Left colon (tissue), 2 donors: ENCODE measurements around the gene GTPBP8. TPM values are rescaled to one million over a fixed set of nuclear protein-coding genes. Genes with fewer than 3 reads are reported as not detected.

Experiments used
- ATAC-seq: fragments of 200-7000 bp; cut with Tn5 transposase; one replicate; pipeline ENCODE4 v1.9.1; 2020; ENCODE audit warnings: mild to moderate bottlenecking, moderate library complexity
- DNase-seq, 2 donors: peaks; one replicate each; pipeline ENCODE4 v3.0.0-alpha.2; 2020
- intact Hi-C, 2 donors: fragments of 100-400 bp; cut with DNase I in 1 of 2; cut with micrococcal nuclease in 1 of 2; formaldehyde crosslinking; loops; one replicate each; pipeline versions ENCODE4 v1.11.2 to v1.14.0; 2022; cut with DNase I, micrococcal nuclease
- long read RNA-seq: library from polyadenylated mRNA; unstranded; transcript quantifications from one replicate; pipeline ENCODE4 v2.0.0, GENCODE V29; 2021
- total RNA-seq, 2 donors: library from RNA; stranded (reverse); fragmentation: NEBNext Ultra II Directional; extraction: Animal tissue kit (Norgen Biotek cat#: 25700); gene quantifications; one replicate each; pipeline ENCODE4 v1.2.1, GENCODE V29; 2021
- donor health status: DM: no; HTN: no; CAD: no.
- donor health status: DM: yes; HTN: yes; CAD: no.

The GTPBP8 gene
- total RNA-seq, result 10 to 100 TPM; 16.1 to 16.7 TPM
- long read RNA-seq, transcript GTPBP8-203 (6 exons, 1,360 nt), result major isoform, 10 of 21 reads
- long read RNA-seq, partial matches to known transcripts, result 0 of 21 reads
- long read RNA-seq, other reads (novel, unspliced or antisense), result 8 of 21 reads

GRCh38 chr3:112990672-112991602 is at the start of gene GTPBP8:
Gene GTPBP8 (plus strand): TSS chr3:112990984. CDS start chr3:112991000, 16 bp downstream.
- DNase-seq (peak; percentile 94 to 95), ATAC-seq (peak; percentile 97)
- intact Hi-C loops, result no loop called here

- ATAC-seq (no peak), DNase-seq (no peak)
- intact Hi-C loops, result no loop called here
Measured at GRCh38 chr3:112948346-112948838, 42.4 kb upstream of the GTPBP8 start.

GRCh38 chr3:112956351-112956750 is 34.4 kb upstream of the GTPBP8 start:
- intact Hi-C loops, result no loop called here
- no peak for DNase-seq
- ATAC-seq, result no peak

- intact Hi-C loops, result no loop called here
- ATAC-seq, result no peak
Measured at GRCh38 chr3:112958811-112959560, 31.8 kb upstream of the GTPBP8 start.

GRCh38 chr3:112963683-112964082 is 27.1 kb upstream of the GTPBP8 start:
- ATAC-seq (no peak), DNase-seq (no peak)
- intact Hi-C loops, result no loop called here

More at GRCh38 chr3:112958811-112959560, 31.8 kb upstream of the GTPBP8 start:
- DNase-seq, result no peak

GRCh38 chr3:112965656-112966055 is 25.1 kb upstream of the GTPBP8 start:
- ATAC-seq, result no peak

GRCh38 chr3:112966633-112967032 is 24.2 kb upstream of the GTPBP8 start:
- intact Hi-C loops, result no loop called here
- no peak for ATAC-seq
- no peak for DNase-seq

More at GRCh38 chr3:112965656-112966055, 25.1 kb upstream of the GTPBP8 start:
- no peak for DNase-seq
- intact Hi-C loops, result no loop called here

GRCh38 chr3:112967425-112967824 is 23.4 kb upstream of the GTPBP8 start:
- no peak for ATAC-seq
- intact Hi-C loops, result no loop called here
- DNase-seq, result no peak

GRCh38 chr3:112967828-112968227 is 23.0 kb upstream of the GTPBP8 start:
- no peak for ATAC-seq
- DNase-seq, result no peak
- intact Hi-C loops, result no loop called here

- no peak for ATAC-seq
- no peak for DNase-seq
- intact Hi-C loops, result loop anchor here in 1 of 2 donors (10.0 kb wide), 1 partner anchor 237 kb away; no protein-coding TSS in a partner anchor
Measured at GRCh38 chr3:112972158-112972557, 18.6 kb upstream of the GTPBP8 start.

GRCh38 chr3:112973325-112974177 is 17.2 kb upstream of the GTPBP8 start:
- intact Hi-C loops, result loop anchor here in 1 of 2 donors (10.0 kb wide), 1 partner anchor 239 kb away; no protein-coding TSS in a partner anchor
- ATAC-seq (no peak), DNase-seq (peak in 1 of 2 donors; percentile 19)

GRCh38 chr3:112974178-112974517 is 16.6 kb upstream of the GTPBP8 start:
- intact Hi-C loops, result loop anchor here in 1 of 2 donors (10.0 kb wide), 1 partner anchor 239 kb away; no protein-coding TSS in a partner anchor
- DNase-seq (no peak), ATAC-seq (no peak)

GRCh38 chr3:112974894-112975293 is 15.9 kb upstream of the GTPBP8 start, which contains the start of gene CD200R1:
Gene CD200R1 (minus strand): TSS chr3:112975103. CDS start chr3:112974857, 246 bp downstream.
- DNase-seq, result no peak
- intact Hi-C loops, result loop anchor here in 1 of 2 donors (5.0 to 10.0 kb wide), 2 partner anchors 240 to 328 kb away; no protein-coding TSS in a partner anchor
- ATAC-seq, result no peak

- intact Hi-C loops, result loop anchor here in 1 of 2 donors (5.0 to 10.0 kb wide), 2 partner anchors 241 to 329 kb away; no protein-coding TSS in a partner anchor
- DNase-seq, result no peak
- no peak for ATAC-seq
Measured at GRCh38 chr3:112976001-112976400, 14.8 kb upstream of the GTPBP8 start.

GRCh38 chr3:112976953-112977352 is 13.8 kb upstream of the GTPBP8 start:
- no peak for ATAC-seq
- intact Hi-C loops, result loop anchor here in 1 of 2 donors (5.0 to 10.0 kb wide), 2 partner anchors 242 to 330 kb away; no protein-coding TSS in a partner anchor
- no peak for DNase-seq

GRCh38 chr3:112979244-112979832 is 11.4 kb upstream of the GTPBP8 start:
- intact Hi-C loops, result loop anchor here in 1 of 2 donors (5.0 to 10.0 kb wide), 2 partner anchors 245 to 332 kb away; no protein-coding TSS in a partner anchor
- ATAC-seq (no peak), DNase-seq (no peak)

- ATAC-seq (no peak), DNase-seq (no peak)
- intact Hi-C loops, result loop anchor here in 1 of 2 donors (5.0 kb wide), 1 partner anchor 398 kb away; no protein-coding TSS in a partner anchor
Measured at GRCh38 chr3:112980080-112980479, 10.7 kb upstream of the GTPBP8 start.
